Gastrocnemius medialis (tissue), 4 donors: ENCODE results near the gene FBXO48. TPM values are rescaled to one million over a fixed set of nuclear protein-coding genes. Genes with fewer than 3 reads are reported as not detected.

Experiments
- ATAC-seq, 2 donors: fragments of 150-250 bp; one replicate each; pipeline ENCODE4 v1.9.1; 2016
- DNase-seq, 2 donors: peaks; one replicate each; pipeline ENCODE4 v3.0.0-alpha.2; 2019
- H3K27ac ChIP-seq, 4 donors: fragments of 200-600 bp; sonication (generic); 1 replicate in 1 of 4; 2 replicates in 3 of 4; pipeline ENCODE4 v1.5.1; 2016 to 2018; ENCODE audit warnings: mild to moderate bottlenecking in 2 of 4, moderate library complexity in 1 of 4
- H3K27me3 ChIP-seq, 3 donors: fragments of 200-600 bp; sonication (generic) in 2 of 3; 1 replicate in 1 of 3; 2 replicates in 2 of 3; pipeline versions ENCODE4 v1.5.1 to v1.6.0; 2016 to 2019; ENCODE audit warnings: mild to moderate bottlenecking in 1 of 3, moderate library complexity in 1 of 3
- H3K36me3 ChIP-seq, 2 donors: fragments of 200-600 bp; sonication (generic) in 1 of 2; one replicate each; pipeline ENCODE4 v1.5.1; 2017 to 2018
- H3K4me1 ChIP-seq, 2 donors: fragments of 200-600 bp; sonication (generic) in 1 of 2; one replicate each; pipeline ENCODE4 v1.5.1; 2016 to 2017; ENCODE audit warnings: mild to moderate bottlenecking in 2 of 2
- H3K4me3 ChIP-seq, 4 donors: fragments of 200-600 bp; sonication (generic) in 3 of 4; 1 replicate in 1 of 4; 2 replicates in 3 of 4; pipeline ENCODE4 v1.5.1; 2016 to 2019; ENCODE audit warnings: mild to moderate bottlenecking in 2 of 4
- H3K9me3 ChIP-seq, 3 donors: fragments of 200-600 bp; sonication (generic) in 2 of 3; 1 replicate in 1 of 3; 2 replicates in 2 of 3; pipeline ENCODE4 v1.5.1; 2016 to 2019
- CTCF ChIP-seq, 5 experiments: fragments of 450-650 bp in 3 of 5; fragments of 200-600 bp in 2 of 5; sonication (generic) in 2 of 5; IDR thresholded peaks in 4 of 5; conservative IDR thresholded peaks in 1 of 5; 1 replicate in 4 of 5; 2 replicates in 1 of 5; pipeline ENCODE4 v1.5.1; 2016 to 2019; ENCODE audit warnings: antibody characterized with exemption in 5 of 5, mild to moderate bottlenecking in 3 of 5, moderate library complexity in 3 of 5
- POLR2A ChIP-seq, 2 donors: fragments of 450-650 bp; IDR thresholded peaks; one replicate each; pipeline ENCODE4 v1.6.1; 2017; ENCODE audit warnings: antibody characterized with exemption in 2 of 2, mild to moderate bottlenecking in 2 of 2, moderate library complexity in 2 of 2
- in situ Hi-C, 4 donors: fragments of 200-750 bp; cut with MboI; loops; one replicate each; pipeline versions ENCODE4 v1.15.0 to v1.8.0; 2017; ENCODE audit warnings: low sequenced_read_pairs in 4 of 4
- intact Hi-C: fragments of 100-400 bp; cut with DNase I; formaldehyde crosslinking; loops from one replicate; pipeline ENCODE4 v1.15.1; 2023; ENCODE audit warnings: low total_unique reads
- total RNA-seq, 4 donors: library from RNA; depleted of rRNA; stranded (reverse); fragments of >200 nt; gene quantifications; one replicate each; pipeline versions ENCODE4 v1.1.0 to v1.2.3, GENCODE V29; 2016

Gene FBXO48
- total RNA-seq, 4 donors from 2014 or later, result 1.1 to 1.9 (median 1.5) TPM

- Histone ChIP-seq H3K9me3 (no peaks in the 10 kb centered on the region), H3K36me3 (no peaks in the 10 kb centered on the region), H3K4me3 (no peak overlapping the region), H3K4me1 (no peaks in the 10 kb centered on the region), H3K27me3 (no peaks in the 10 kb centered on the region), H3K27ac (no peak overlapping the region)
- DNase-seq (no peak), ATAC-seq (no peak)
- TF ChIP-seq POLR2A (IDR thresholded peaks at IDR 0.05) (no peak), CTCF (IDR thresholded peaks at IDR 0.05 in 4 of 5, conservative IDR thresholded peaks at IDR 0.05 in 1 of 5) (no peak)
- intact Hi-C loops, result no loop called here
- in situ Hi-C loops, result no loop called here
Measured at GRCh38 chr2:68411397-68412126, 55.5 kb downstream of the FBXO48 start.

Other genes with a start within 250 kb of the FBXO48 start
- 10 to 100 TPM; 16.9 to 32.3 (median 29.8) TPM for gene PPP3R1, start 214.8 kb downstream of the FBXO48 start, total RNA-seq
- gene CNRIP1, start 147.3 kb downstream of the FBXO48 start, total RNA-seq, result 1 to 10 TPM; 4.7 to 7.6 (median 6.5) TPM
- 1 to 10 TPM in 3 of 4 donors, under 1 TPM in 1; 0.68 to 4.7 (median 2.2) TPM for gene PLEK, start 102.0 kb downstream of the FBXO48 start, total RNA-seq
- 1 to 10 TPM; 2.3 to 4.8 (median 3.5) TPM for gene APLF, start 291 bp upstream of the FBXO48 start, total RNA-seq
- gene PROKR1, start 176.3 kb upstream of the FBXO48 start, total RNA-seq, result under 1 TPM in 2 of 4 donors, not detected in 2; 0.09 to 0.10 TPM